LNCaP clone FGC (cell line): ENCODE results near the gene BEST1.

Source experiments
- DNase-seq: peaks from one replicate; pipeline ENCODE4 v3.0.0-alpha.2; 2011; ENCODE audit warnings: low read depth
- H3K4me3 ChIP-seq: 2 replicates; pipeline ENCODE4 v1.5.1; 2011; ENCODE audit warnings: mild to moderate bottlenecking, low read depth, low read length, control low read depth
- CTCF ChIP-seq: IDR thresholded peaks from 2 replicates; pipeline ENCODE4 v1.5.1; 2012; ENCODE audit warnings: mild to moderate bottlenecking; ENCODE audit not compliant: control insufficient read depth, insufficient read depth; ENCODE audit errors: extremely low read depth

Gene BEST1

GRCh38 chr11:61966734-61967115 lies 16.6 kb downstream of the BEST1 start:
- peak overlapping the region; percentile 65 for H3K4me3 ChIP-seq
- no peak for TF ChIP-seq CTCF
- no peak for DNase-seq

DNA sequence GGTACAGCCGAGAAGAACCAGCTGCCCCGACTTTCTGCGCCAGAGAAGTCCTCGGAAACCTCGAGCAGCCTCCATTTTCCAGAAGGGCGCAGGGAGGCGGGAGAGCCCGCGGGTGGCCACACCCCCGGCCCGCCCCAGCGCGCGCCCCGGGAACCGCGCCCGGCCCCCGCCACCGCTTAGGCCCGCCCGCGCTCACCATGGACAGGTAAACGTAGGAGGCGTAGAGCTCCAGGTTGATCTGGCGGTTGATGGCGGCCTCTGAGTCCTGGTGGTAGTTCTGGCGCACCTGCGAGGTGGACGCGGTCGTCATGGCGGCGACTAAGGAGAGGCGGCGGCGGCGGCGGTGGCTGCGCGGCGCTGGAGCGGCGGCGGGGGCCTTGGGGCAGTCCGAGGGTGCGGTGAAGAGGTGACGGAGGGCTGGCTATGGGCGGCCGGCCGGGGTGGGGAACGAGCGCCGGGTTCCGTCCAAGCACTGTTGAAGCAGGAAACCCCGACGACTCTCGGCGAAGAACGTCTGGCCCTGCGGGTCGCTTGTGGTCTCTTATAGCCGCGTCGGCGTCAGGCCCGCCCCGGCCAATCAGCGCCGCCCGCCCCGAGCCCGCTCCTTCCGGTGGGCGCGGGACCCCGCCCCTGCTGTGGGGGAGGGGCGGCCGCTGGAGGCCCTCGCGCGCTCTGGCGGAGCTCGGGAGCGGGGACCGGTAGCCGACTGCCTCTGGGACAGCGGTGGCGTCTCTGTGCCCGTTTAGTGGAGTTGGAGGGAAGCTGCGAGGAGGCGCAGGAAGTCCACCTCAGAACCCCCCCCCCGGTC lies 17.2 kb downstream of the BEST1 start, which contains the start of gene FTH1:
Gene FTH1, minus strand, starts transcription at position 519 of the 808 bp plus-strand sequence. Its CDS starts 209 bp downstream, at position 310.
- DNase-seq: peak; percentile 46
- H3K4me3 ChIP-seq: peak within 1 kb of the TSS; percentile 65
- no peak for TF ChIP-seq CTCF

- TF ChIP-seq CTCF: no peak
- no peak for DNase-seq
- peak overlapping the region; percentile 65 for H3K4me3 ChIP-seq
These were observed 18.0 kb downstream of the BEST1 start for GRCh38 chr11:61967924-61968757.

GRCh38 chr11:61968758-61969390 lies 18.7 kb downstream of the BEST1 start:
- peak overlapping the region; percentile 65 for H3K4me3 ChIP-seq
- no peak for DNase-seq
- TF ChIP-seq CTCF: no peak

GRCh38 chr11:61969391-61969758 lies 19.2 kb downstream of the BEST1 start:
- TF ChIP-seq CTCF: no peak
- H3K4me3 ChIP-seq: no peak overlapping the region
- no peak for DNase-seq

GRCh38 chr11:61969838-61970662 lies 19.9 kb downstream of the BEST1 start:
- TF ChIP-seq CTCF: no peak
- no peak overlapping the region for H3K4me3 ChIP-seq
- DNase-seq: no peak
